RWPE2 (cell line): Measurements from ENCODE around the gene TBC1D14.
A peak's percentile ranks its signal among the peaks of the same experiment; 100 is the strongest.

Experiments used
- ATAC-seq: fragments of 200-7000 bp; cut with Tn5 transposase; 3 replicates; pipeline ENCODE4 v1.9.1; 2021; ENCODE audit warnings: low read depth
- DNase-seq: peaks from one replicate; pipeline ENCODE4 v3.0.0-alpha.2; 2020; ENCODE audit warnings: low spot score
- H3K27ac ChIP-seq: fragments of 450-650 bp; 2 replicates; pipeline ENCODE4 v1.5.1; 2017; ENCODE audit warnings: mild to moderate bottlenecking; ENCODE audit not compliant: poor library complexity, severe bottlenecking
- H3K27me3 ChIP-seq: fragments of 250-450 bp; sonication (Bioruptor Pico); 2 replicates; pipeline ENCODE4 v1.5.1; 2021; ENCODE audit warnings: mild to moderate bottlenecking, moderate library complexity; ENCODE audit not compliant: insufficient read depth, poor library complexity, severe bottlenecking
- H3K36me3 ChIP-seq: fragments of 250-450 bp; sonication (Bioruptor Pico); 2 replicates; pipeline ENCODE4 v1.5.1; 2020; ENCODE audit warnings: low read depth, mild to moderate bottlenecking, moderate library complexity
- H3K4me1 ChIP-seq: fragments of 250-450 bp; sonication (Bioruptor Pico); 2 replicates; pipeline ENCODE4 v1.5.1; 2021; ENCODE audit warnings: mild to moderate bottlenecking, moderate library complexity; ENCODE audit not compliant: insufficient read depth, poor library complexity, severe bottlenecking
- H3K4me3 ChIP-seq: fragments of 250-450 bp; sonication (Bioruptor Pico); 2 replicates; pipeline ENCODE4 v1.5.1; 2021; ENCODE audit warnings: mild to moderate bottlenecking, moderate library complexity; ENCODE audit not compliant: severe bottlenecking
- H3K9me3 ChIP-seq: fragments of 250-450 bp; sonication (Bioruptor Pico); 2 replicates; pipeline ENCODE4 v1.5.1; 2021; ENCODE audit warnings: mild to moderate bottlenecking, moderate library complexity; ENCODE audit not compliant: severe bottlenecking
- TF ChIP-seq, protein P1 (sequence below): fragments of 450-650 bp; IDR thresholded peaks from one replicate; pipeline ENCODE4 v1.5.1; 2017; ENCODE audit warnings: mild to moderate bottlenecking, moderate library complexity; ENCODE audit not compliant: poor library complexity, severe bottlenecking

Gene TBC1D14

DNA sequence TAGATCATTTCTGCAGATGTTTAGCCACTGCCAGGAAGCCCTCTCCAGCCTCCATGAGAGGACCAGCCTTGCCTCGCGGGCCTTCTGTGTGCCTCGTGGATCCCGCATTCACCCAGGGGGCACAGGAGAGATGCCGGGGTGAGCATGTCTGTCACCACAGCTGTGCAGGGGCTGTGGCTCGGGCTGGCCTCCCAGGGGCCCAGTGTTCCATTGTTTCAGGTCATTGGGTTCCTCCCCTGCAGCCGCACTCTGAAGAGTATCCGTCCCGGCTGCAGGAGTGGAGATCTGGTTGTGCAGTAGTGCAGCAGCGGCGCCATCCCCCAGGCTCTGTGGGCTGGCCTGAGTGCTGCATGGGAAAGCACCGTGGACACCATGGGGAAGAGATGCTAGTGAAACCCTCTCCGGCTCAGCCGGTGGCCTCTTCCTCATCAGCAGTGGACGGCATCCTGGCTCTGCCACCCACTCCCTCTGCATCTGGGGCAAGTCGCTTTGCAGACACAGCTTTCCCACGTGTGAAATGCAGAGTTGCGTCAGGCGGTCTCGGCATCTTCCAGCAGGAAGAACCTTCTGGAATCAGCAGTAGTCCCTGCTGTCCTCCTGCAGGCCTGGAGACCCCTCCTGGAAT is 29.1 kb downstream of the TBC1D14 start:
- H3K27me3 ChIP-seq: no peaks in the 10 kb centered on the region
- DNase-seq (no peak), ATAC-seq (no peak)
- H3K4me3 ChIP-seq: no peak overlapping the region
- no peaks in the 10 kb centered on the region; the same call in 1 of the 2 replicates for H3K36me3 ChIP-seq
- H3K9me3 ChIP-seq: no peaks in the 10 kb centered on the region
- peaks cover 14% of the 10 kb centered on the region for H3K4me1 ChIP-seq
- TF ChIP-seq, protein P1, sequence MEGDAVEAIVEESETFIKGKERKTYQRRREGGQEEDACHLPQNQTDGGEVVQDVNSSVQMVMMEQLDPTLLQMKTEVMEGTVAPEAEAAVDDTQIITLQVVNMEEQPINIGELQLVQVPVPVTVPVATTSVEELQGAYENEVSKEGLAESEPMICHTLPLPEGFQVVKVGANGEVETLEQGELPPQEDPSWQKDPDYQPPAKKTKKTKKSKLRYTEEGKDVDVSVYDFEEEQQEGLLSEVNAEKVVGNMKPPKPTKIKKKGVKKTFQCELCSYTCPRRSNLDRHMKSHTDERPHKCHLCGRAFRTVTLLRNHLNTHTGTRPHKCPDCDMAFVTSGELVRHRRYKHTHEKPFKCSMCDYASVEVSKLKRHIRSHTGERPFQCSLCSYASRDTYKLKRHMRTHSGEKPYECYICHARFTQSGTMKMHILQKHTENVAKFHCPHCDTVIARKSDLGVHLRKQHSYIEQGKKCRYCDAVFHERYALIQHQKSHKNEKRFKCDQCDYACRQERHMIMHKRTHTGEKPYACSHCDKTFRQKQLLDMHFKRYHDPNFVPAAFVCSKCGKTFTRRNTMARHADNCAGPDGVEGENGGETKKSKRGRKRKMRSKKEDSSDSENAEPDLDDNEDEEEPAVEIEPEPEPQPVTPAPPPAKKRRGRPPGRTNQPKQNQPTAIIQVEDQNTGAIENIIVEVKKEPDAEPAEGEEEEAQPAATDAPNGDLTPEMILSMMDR: no peak
- no peak overlapping the region for H3K27ac ChIP-seq

DNA sequence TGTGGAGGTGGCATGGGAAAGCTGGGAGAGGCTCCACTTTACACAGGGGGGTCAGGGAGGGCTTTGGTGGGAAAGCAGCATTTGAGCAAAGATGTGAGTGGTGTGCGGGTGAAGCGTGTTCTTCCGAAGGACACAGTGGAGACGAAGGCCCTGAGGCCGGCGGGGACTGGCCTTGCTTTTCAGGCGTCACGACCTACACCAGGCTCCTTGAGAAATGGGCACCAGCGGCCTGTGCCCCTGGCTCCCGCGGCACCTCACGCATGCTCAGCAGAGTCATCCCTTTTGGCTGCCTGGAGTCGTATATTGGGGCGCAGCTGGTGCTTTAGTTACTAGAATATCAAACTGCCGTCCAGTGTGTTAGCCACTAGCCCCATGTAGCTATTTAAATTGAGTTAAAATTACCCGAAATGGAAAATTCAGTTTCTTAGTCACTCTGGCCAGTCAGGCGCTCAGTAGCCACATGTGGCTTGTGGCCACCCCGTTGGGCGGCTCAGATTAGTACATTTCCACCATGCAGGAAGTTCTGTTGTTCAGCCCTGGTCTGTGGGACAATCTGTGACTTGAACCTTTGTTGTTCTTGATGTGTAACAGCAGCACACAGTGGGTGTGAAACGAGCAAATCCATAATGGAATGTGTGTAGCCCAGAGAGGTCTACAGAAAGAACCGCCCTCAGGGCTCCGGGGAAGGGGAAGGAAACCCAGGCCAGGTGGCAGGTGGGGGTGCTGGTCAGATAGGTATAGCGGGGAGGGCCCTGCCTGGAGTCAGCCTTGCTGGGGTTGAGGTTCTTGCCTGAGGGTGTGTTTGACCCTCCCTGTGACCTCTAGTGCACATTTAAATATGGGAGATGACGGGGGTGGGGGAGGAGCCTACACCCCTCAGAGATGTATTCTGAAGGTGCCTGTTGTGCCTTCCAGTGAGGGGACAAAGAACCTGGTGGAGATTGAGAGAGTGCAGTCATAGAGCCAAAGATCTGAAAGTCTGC is 30.4 kb downstream of the TBC1D14 start:
- H3K27me3 ChIP-seq: no peaks in the 10 kb centered on the region
- TF ChIP-seq, protein P1: no peak
- H3K4me3 ChIP-seq: no peak overlapping the region
- H3K36me3 ChIP-seq: no peaks in the 10 kb centered on the region; the same call in 1 of the 2 replicates
- no peak overlapping the region for H3K27ac ChIP-seq
- DNase-seq: no peak
- peaks cover 14% of the 10 kb centered on the region for H3K4me1 ChIP-seq
- no peaks in the 10 kb centered on the region for H3K9me3 ChIP-seq
- ATAC-seq: no peak

DNA sequence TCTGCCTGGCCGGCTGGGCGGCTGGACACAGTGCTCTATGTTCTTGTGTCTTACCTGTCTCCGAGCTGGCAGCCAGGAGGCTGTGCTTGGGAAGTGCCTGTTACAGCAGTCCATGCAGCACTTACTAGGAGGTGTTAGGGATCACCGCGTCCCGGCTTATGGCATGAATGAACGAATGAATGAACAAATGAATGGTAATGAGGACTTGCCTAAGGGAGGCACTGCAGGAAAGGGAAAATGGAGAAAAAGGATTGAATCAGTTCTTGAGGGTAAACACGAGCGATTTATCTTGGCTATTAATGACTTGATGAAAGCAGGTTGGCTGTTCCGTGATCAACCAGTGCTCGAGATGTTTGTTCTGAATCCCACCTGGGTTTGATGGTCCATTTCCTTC is 31.1 kb downstream of the TBC1D14 start:
- Histone ChIP-seq H3K4me3 (no peak overlapping the region), H3K36me3 (no peaks in the 10 kb centered on the region; the same call in 1 of the 2 replicates), H3K27me3 (no peaks in the 10 kb centered on the region), H3K27ac (peak overlapping the region; percentile 71), H3K4me1 (peaks cover 14% of the 10 kb centered on the region), H3K9me3 (no peaks in the 10 kb centered on the region)
- TF ChIP-seq, protein P1: no peak
- ATAC-seq: no peak
- DNase-seq: no peak

DNA sequence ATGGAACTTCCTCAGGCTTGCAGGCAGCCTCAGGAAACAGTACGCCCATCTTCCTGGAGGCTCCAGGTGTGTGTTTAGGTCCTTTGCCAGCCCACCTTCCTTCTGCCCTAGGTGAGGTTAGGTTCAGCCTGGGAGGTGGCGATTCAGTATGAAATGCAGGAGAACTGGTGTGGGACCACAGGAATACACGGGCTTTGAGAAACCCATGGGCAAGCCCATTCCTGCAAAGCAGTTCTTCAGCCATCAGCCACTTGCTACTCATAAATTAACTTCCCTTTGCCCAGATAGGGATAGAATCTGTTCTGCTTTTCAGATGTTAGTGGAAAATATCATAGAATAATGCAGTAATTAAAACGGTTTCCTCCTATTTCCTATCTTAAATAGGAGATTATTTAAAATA is 32.2 kb downstream of the TBC1D14 start:
- H3K36me3 ChIP-seq: no peaks in the 10 kb centered on the region
- TF ChIP-seq, protein P1: no peak
- H3K27ac ChIP-seq: peak overlapping the region; percentile 71
- H3K4me1 ChIP-seq: peaks cover 14% of the 10 kb centered on the region
- DNase-seq: no peak
- no peak overlapping the region for H3K4me3 ChIP-seq
- no peaks in the 10 kb centered on the region for H3K27me3 ChIP-seq
- no peaks in the 10 kb centered on the region for H3K9me3 ChIP-seq
- peak; percentile 24 for ATAC-seq
